Measurements from ENCODE around the gene PML.

Gene PML

DNA sequence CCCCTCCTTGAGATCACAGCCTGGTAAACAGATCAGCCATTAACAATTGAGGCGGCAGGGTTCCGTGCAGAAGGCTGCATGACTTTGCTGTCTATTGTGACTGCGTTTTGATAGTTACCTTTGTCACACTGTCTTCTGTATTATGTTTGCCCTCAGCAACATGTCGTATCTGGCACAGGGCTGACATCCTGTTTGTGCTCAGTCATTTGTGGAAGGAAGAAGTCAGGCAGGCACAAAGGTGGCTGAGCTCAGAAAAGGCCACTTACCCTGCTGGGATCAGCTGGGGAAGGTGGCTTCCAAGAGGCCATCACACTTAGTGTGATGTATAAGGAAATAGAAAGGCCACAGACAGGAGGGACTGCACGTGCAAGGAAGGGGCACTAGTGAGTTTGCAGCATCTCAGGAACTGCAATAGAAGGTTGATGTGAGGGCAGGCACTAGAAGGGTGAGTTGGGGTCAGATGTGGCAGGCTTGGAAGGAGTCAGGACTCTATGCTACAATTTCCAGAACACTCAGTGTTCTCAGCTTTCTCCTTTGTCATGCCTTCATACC, 13.4 kb downstream of the PML start:
- no peak for DNase-seq (ENCODE audit: low read depth in 1 of 2, low spot score in 1 of 2)

DNA sequence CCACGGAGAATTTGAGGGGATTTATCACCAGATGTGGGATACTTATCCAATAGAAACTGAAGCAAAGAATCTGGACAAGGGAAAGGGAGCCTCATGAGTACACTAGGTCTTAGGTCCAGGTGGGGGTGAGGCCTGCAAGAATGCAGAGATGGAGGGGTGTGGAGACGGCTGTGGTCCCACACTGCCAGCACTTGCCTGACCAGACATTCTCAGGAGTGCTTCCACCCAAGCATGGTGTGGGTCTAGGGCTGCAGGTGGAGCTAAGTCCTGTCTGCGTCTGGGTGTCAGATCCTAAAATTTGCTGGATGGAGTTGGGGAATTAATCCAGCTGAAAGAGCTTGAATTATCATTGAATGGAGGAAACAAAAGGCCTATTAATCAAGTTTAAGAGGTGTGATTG, 14.4 kb downstream of the PML start:
- DNase-seq (ENCODE audit: low read depth in 1 of 2, low spot score in 1 of 2) = no peak

DNA sequence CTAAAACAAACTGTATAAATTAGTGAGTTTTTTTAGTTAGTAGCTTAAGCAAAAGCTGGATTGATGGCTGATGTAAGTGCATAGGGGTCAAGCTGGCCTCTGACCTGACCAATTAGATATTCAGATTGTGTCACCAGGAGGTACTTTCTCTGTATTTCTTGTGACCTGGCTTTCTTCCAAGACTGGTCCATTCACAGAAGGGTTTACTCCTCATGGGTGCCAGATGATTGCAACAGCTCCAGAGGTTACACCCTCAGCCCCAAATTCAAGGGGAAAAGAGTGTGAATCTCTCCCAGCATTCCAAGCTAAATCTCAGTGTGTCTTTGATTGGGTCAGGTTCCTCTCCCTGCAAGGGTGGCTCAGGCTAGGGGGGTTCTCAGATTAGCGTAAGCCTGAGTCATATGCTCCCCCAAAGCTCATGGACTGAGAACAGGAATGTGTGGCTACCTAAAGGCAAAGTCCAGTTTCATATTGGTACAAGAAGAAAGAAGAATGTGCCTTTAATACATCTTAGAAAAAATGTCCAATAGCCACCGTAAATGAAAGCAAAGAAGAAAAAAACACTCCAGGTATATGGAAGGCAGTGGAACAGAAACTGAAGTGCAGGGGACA, 16.5 kb downstream of the PML start:
- no peak for DNase-seq (ENCODE audit: low read depth in 1 of 2, low spot score in 1 of 2)

DNA sequence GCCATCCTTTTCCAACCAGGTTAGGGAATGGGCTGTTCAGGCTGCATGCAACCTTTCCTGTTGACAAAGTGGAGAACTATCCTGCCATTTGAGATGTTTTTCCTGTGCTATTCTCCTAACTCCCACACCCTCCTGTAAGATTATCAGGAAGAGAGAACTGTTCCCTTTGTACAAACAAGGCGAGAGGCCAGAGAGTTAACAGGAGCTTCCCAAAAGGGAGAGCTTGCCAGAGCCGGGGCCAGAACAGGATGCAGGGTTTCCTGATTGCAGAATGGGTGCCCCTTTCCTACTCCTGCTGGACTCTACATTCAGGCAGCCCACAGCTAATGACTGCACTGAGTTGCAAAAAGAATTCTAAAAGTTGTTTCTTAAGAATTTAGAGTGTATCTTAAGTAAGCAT, 17.1 kb downstream of the PML start:
- DNase-seq (ENCODE audit: low read depth in 1 of 2, low spot score in 1 of 2) = no peak

DNA sequence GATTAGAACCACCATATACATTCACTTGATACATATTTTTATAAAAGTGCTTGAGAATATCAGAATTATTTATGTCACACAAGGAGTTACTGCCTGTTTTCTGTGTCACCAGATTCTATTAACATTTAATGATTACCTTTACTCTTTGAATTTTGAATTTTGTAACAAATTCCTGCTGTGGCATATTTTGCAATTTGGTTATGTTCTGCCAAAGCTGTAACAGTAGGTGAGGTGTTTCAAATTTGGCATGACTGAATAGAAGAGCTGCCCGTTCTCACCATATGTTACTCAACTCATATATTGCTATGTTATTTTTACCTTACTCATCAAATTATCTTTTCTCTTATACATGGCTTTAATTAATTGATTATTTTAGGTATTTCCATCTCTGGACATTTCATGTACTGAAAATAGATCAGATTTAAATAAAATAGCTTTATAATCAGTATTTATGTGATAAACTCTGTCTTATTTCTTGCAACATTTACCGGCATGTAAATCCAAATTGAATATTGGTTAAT, 18.9 kb downstream of the PML start:
- no peak for DNase-seq (ENCODE audit: low read depth in 1 of 2, low spot score in 1 of 2)

DNA sequence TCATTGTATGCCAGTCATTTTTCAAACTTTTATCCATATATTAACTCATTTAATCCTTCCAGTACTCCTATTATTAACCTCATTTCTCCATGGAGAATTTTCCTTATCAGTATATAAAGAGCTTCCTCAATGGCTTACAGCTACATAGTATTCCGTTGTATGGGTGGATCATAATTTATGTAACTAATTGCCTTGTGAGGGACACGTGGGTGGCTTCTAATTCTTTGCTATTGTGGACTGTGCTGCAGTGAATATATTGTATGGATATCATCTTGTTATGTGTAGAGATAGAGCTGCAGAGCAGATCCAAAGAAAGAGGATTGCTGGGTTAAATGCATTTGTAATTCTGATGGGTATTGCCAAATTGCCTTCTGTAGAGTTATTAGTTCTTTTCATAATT, 25.2 kb downstream of the PML start:
- no peak for DNase-seq (ENCODE audit: low read depth in 1 of 2, low spot score in 1 of 2)

DNA sequence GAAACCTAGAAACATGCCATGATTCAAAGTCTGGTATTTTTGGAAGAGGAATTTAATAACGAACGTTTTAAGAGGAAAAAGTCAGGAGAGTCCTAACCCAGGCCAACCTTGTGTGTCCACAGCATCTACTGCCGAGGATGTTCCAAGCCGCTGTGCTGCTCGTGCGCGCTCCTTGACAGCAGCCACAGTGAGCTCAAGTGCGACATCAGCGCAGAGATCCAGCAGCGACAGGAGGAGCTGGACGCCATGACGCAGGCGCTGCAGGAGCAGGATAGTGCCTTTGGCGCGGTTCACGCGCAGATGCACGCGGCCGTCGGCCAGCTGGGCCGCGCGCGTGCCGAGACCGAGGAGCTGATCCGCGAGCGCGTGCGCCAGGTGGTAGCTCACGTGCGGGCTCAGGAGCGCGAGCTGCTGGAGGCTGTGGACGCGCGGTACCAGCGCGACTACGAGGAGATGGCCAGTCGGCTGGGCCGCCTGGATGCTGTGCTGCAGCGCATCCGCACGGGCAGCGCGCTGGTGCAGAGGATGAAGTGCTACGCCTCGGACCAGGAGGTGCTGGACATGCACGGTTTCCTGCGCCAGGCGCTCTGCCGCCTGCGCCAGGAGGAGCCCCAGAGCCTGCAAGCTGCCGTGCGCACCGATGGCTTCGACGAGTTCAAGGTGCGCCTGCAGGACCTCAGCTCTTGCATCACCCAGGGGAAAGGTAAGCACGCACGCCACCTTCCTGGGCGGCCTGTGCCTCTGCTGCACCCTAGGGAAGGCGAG, 28.4 kb downstream of the PML start:
- DNase-seq (ENCODE audit: low read depth in 1 of 2, low spot score in 1 of 2) = no peak

DNA sequence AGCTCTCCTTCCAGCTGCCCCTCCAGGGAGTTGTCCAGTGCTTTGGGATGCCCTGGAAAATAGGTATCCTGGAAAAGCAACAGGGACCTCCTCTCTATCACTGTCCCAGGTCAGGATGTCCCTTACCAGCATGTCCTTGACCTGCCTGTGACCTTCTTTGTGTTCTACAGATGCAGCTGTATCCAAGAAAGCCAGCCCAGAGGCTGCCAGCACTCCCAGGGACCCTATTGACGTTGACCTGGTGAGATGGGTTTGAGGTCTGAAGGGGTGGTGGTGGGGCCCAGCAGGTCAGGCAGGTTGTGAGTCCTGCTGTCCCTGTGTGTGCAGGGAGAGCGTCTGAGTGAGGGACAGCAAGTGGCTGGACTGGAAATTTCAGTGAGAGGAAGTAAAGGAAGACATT, 30.2 kb downstream of the PML start:
- no peak for DNase-seq (ENCODE audit: low read depth in 1 of 2, low spot score in 1 of 2)

DNA sequence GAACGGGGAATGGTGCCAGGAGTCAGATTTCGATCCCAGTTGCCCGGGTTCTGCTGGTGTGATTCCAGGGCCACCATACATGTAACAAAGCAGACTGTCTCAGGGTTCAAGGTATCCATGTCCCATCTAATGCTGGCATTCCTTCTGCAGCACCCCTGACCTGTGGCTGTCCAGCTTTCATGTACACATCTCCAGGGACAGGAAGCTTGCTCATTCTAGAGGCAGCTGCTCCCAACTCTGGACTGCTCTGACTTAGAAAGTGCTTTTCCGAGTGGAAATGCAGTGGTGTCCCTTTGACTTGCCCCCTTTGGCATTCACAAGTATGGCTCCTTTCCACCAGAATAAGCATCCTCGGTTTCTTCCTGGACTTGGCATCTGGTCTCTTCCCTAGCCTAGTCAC, 30.9 kb downstream of the PML start:
- no peak for DNase-seq (ENCODE audit: low read depth in 1 of 2, low spot score in 1 of 2)

DNA sequence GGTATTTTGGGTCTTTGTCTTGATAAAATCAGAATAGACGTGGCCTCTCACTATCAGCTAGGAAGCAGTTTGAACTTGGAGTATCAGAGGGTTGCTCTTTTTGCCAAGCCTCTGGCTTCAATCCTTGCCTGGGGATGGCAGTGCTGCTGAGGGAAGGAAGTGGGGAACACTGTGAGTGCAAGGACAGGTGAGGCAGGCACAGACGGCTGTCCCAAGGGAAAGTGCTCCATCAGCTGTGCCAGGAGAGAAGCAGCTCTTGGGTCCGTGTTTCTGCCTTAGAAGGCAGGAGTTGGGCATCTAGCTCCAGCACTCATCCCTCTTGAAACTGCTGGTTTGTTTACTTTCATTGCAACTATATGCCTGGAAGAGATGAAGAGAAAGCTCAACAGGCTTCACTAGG, 33.2 kb downstream of the PML start:
- DNase-seq (ENCODE audit: low read depth in 1 of 2, low spot score in 1 of 2) = no peak

DNA sequence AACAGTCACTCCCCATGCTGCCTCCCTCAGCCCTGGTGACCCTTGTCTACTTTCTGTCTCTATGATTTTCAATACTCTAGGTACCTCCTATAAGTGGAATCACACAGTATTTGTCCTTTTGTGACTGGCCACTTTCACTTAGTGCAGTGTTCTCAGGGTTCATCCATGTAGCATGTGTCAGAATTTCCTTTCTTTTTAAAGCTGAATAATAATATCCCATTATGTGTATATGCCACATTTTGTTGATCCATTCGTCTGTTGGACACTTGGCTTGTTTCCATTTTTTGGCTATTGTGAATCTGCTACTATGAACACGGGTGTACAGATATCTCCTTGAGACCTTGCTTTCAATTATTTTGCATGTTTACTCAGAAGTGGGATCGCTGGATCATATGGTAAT, 34.1 kb downstream of the PML start:
- DNase-seq (ENCODE audit: low read depth in 1 of 2, low spot score in 1 of 2) = no peak

DNA sequence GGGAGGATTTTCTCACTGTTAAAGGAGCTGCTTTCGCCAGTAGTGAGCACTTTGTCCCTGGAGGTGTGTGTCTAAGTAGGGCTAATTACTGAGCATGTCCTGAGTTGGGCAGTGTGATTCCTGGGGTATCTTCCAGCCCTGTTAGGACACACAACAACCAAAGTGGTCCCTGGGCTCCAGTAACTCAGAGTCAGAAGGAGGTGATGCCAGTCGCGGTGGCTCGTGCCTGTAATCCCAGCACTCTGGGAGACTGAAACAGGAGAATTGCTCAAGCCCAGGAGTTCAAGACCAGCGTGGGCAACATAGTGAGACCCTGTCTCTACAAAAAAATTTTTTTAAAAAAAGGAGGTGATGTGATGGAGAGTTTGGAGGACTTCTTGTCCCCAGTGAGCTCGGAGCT, 37.5 kb downstream of the PML start:
- no peak for DNase-seq (ENCODE audit: low read depth in 1 of 2, low spot score in 1 of 2)

DNA sequence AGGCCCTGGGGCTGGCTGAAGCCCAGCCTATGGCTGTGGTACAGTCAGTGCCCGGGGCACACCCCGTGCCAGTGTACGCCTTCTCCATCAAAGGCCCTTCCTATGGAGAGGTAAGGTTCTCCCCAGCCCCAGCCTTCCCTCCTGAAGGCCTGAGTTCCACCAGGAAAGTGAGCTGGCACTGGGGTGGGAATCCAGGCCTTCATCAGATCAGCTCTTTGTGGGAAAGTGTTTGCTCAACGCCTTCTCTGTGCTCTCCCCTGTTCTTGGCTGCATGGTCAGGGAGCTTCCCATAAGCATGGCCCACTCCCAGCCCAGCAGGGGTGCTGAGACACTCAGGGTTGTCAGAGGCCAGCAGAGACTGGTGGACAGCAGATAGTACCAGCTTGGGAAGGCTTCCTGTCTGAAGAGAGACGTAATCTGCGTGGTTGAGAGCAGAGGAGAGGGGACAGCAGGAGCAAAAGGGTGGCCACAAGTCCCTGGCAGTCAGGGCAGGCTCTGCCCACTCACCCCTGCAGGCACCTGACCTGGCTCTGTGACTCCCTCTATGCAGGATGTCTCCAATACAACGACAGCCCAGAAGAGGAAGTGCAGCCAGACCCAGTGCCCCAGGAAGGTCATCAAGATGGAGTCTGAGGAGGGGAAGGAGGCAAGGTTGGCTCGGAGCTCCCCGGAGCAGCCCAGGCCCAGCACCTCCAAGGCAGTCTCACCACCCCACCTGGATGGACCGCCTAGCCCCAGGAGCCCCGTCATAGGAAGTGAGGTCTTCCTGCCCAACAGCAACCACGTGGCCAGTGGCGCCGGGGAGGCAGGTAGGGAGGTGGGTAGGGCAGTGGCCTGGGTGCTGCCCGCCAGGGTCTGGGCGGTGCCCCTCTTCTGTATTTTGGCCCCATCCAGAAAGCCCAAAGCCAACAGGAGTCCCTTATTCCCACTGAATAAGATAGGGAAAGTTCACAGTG, 38.4 kb downstream of the PML start:
- no peak for DNase-seq (ENCODE audit: low read depth in 1 of 2, low spot score in 1 of 2)

DNA sequence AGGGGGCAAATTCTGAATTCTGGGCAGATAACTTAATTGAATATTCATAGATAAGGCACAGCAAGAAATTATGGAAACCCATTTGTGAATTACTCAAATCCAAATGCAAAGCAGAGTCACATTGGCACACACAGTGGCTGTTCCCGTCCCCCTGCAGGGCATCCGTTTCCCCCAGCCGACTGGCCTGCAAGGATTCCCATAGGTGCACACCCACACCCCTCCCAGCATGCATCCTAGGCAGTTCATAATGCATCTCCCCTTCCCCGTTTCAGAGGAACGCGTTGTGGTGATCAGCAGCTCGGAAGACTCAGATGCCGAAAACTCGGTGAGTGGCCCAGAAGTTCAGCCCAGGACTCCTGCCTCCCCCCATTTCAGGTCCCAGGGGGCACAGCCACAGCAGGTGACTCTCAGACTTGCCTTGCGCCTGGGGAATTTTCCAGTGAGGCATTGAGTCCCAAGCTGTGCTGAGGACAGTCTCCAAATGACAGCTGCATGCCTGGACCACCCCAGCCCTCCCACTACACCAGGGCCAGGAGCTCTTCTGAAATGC, 39.8 kb downstream of the PML start:
- no peak for DNase-seq (ENCODE audit: low read depth in 1 of 2, low spot score in 1 of 2)

DNA sequence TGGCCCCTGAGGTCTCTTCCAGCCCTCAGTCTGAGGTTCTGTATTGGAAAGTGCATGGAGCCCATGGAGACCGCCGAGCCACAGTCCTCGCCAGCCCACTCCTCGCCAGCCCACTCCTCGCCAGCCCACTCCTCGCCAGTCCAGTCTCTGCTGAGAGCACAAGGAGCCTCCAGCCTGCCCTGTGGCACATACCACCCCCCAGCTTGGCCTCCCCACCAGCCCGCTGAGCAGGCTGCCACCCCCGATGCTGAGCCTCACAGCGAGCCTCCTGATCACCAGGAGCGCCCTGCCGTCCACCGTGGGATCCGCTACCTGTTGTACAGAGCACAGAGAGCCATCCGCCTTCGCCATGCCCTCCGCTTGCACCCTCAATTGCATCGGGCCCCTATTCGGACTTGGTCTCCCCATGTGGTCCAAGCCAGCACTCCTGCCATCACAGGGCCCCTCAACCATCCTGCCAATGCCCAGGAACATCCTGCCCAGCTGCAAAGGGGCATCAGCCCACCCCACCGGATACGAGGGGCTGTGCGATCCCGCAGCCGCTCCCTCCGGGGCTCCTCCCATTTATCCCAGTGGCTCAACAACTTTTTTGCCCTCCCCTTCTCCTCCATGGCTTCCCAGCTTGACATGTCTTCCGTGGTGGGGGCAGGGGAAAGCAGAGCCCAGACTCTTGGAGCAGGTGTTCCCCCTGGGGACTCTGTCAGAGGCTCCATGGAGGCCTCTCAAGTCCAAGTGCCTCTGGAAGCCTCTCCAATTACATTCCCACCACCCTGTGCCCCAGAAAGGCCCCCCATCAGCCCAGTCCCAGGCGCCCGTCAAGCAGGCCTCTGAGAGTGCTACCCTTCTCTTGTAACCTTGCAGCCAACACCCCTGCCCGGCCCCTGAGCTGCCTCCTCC, 40.9 kb downstream of the PML start:
- no peak for DNase-seq (ENCODE audit: low read depth in 1 of 2, low spot score in 1 of 2)

DNA sequence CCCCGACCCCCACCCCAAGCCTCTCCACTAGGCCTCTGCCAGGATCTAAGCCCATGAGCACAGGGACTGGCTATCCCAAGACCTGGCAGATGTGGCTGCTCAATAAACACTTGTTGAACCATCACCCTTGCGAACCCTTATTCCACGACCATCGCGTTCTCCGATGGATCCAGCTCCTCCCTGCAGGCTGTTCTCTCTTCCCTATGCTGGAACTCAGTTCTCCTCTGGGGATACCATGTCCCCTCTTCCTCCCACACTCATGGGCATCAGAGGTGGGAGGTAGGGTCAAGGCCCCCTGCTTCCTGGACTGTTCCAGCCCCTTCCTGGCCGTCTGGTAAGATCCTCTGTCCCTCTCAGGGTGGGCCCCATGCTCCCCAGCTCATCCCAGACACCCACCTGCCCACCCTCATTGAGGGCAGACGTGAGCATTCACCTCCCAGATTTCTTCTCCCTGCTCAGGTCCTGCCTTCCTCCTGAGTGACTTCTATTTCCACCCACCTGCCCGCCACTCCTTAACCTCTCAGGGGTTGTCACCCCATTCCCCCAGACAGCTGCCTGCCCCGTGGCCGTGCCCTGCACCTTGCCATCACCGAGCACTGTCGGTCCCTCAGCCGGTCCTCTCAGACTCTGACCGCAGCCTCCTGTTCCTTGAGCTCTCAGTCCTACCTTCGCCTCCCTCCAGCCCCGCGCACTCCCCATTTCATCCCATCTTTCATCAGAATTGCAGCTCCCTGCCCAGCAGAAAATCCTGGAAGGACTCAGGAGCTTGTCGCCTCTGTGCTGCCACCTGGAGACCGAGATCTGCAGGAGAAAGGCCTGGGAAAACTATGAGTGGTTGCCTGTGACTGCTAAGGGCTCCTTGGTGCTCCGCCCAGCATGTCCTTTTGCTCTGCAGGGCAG, 42.0 kb downstream of the PML start:
- DNase-seq (ENCODE audit: low read depth in 1 of 2, low spot score in 1 of 2) = no peak

DNA sequence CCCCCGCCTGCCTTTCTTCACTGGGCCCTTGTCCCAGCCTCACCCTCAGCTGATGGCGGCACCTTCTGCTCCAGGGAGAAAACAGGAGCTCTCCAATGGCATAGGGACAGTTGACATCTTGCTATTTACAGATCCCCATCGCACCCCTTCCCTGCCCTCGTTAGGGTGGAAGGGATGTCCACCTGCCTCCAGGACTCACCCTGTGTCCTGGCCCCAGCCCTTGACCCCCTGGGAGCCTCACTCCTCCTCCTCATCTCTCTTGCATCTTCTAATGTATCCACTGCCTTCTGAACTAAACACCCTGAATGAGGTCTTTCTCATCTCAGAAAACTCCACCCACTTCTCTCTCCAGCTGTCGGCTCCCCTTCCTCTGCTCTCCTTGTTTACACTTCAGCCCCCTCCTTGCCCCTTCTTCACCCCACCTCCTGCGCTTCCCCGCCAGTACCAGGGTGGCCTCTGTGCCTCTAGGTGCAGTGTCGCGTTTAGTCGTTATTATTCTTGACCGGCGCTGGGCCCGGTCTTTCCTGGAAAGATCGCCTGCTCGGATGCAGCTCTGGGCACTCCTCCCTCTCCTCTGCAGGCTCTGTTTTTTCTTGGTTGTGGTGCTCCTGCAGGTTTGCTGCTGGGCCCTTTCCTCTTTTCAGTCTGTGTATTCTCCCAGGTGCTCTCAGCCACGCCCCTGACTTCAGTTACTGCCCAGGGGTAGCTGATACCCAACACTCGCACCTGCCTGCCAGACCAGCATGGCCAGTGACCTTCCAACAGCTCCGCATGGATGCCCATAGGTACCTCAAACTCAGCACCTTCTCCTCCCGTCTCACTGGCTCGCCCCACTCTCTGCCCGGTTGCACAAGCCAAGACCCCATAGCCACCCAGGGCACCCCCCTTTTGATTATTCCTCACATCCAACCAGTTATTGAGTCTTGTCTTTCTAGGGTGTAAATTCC, 42.9 kb downstream of the PML start:
- no peak for DNase-seq (ENCODE audit: low read depth in 1 of 2, low spot score in 1 of 2)
